Ramos (cell line): ENCODE data around the gene RLBP1.

Experiments
- in situ Hi-C: fragments of 300-500 bp; cut with MboI; formaldehyde crosslinking; loops from one replicate; pipeline ENCODE4 v1.14.3; 2022; ENCODE audit warnings: low sequenced_read_pairs; ENCODE audit not compliant: unreplicated experiment

The RLBP1 gene

DNA sequence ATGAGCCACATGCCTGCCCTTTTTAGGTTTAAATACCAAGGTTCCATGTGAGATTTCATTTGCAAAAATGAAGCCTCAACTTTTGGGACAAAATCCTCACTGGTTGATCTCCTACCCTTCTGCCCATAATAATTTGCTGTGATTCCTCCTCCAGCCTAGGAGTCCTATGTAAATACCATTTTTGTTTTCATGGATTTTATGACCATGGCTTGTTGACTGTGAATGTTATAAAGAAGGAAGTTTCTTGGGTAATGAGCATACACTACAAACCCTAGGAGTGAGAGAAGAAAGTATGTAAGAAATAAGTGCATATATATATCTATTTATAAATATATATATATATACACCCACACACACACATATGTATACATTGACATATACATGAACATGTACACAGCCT lies 13.1 kb downstream of the RLBP1 start:
- in situ Hi-C loops, result no loop called here

DNA sequence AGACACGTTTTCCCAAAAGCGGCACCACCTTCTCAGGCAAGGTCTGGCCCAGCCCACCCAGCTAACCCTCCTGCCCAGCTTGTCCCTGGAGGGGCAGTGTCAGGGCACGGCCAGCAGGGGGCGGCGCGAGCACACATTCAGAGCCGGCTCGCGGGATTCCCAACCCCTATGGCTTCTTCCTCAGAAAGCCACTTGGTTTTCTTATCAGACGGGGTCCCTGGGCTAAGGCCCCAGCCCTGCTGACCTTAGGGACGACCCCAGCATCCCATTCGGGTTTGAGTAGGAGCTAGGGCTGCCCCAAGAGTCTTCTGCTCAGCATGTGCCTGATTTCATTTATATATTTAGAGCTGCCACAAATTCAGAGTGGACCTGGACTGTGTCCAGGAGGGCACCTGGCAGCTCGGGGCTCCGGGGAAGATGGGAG lies 14.5 kb downstream of the RLBP1 start:
- in situ Hi-C loops, result no loop called here

DNA sequence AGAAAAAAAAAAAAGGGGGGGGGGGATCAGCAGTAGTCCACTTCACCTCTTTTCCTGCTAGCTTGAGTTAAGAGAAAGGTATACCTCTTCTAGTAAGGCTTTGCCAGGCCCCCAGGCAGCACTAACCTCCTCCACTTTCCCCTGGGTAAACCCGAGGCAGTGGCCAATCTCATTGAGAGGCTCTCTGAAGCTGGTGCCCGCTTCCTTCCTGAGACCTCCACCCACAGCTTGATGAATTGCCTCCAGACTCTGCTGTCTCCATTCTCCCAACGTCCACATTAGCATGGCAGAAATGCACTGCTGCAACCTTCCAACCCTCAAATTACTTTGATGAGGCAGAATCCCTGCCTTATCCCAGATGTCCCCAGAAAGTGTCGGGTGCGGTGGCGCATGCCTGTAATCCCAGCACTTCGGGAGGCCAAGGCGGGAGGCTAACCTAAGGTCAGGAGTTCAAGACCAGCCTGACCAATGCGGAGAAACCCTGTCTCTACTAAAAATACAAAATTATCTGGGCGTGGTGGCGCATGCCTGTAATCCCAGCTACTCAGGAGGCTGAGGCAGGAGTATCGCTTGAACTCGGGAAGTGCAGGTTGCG lies 15.3 kb downstream of the RLBP1 start:
- in situ Hi-C loops, result no loop called here

DNA sequence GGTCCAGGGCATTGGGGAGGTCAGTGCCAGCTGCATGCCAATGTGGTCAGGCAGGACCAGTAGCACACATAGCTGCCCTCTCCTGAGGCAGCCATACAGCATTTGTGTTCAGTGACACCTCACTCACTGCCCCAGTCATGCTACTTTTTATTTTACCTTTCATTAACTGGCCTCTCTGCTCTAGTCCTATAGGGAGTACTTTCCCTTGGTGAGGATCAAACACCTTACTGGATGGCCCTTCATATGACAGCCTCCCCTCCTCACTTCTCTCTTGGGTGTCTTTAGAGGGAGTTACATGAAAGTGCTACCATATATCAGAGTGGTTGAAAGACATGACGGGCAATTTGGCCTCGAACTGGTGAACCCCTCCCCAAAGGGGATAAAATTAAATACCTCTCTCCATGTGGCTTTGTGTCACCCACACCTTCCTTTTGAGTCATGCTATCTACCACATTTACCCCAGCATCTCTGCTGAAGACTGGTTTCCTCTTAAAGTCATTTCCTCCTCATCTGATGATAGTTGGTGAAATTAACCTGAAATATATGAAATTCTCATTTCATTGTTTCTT lies 17.6 kb downstream of the RLBP1 start:
- in situ Hi-C loops, result no loop called here

DNA sequence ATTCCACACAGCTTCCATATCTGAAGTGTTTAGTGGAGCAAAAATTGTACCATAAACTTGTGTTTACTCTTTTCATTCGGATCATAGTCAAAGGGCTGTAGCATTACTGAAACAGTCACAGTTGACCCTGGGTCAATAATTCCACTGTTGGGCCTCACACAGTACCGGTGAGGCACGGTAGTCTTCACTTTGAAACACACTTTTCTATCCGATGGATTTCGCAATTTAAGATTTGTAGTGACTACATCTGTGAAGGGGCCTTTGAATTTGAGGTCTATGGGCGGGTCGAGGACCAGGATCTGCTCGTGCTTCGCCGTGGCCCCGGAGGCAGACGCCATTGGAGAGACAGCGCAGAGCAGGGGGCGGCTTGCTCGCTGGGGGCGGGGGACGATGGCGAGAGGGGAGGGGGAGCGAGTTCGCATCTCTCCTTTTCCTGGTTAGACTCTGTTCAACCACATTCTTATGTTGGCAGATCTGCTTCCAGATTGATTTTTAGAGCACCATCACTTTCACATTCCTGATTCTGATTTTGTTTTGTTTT lies 19.8 kb downstream of the RLBP1 start:
- in situ Hi-C loops, result no loop called here

DNA sequence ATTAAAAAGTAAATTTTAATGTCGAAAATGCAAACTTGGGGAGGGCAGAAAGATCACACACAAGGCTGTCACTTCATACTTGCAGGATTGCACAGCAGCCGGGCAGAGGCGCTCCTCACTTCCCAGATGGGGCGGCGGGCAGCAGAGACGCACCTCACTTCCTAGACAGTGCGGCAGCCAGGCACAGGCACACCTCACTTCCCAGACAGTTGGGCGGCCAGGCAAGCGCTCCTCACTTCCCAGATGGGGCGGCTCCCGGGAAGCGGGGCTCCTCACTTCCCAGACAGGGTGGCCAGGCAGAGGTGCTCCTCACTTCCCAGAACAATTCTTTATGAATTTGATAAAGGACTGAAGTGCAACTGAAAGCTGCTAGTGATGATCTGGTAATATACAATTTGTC lies 21.2 kb downstream of the RLBP1 start:
- in situ Hi-C loops, result no loop called here

DNA sequence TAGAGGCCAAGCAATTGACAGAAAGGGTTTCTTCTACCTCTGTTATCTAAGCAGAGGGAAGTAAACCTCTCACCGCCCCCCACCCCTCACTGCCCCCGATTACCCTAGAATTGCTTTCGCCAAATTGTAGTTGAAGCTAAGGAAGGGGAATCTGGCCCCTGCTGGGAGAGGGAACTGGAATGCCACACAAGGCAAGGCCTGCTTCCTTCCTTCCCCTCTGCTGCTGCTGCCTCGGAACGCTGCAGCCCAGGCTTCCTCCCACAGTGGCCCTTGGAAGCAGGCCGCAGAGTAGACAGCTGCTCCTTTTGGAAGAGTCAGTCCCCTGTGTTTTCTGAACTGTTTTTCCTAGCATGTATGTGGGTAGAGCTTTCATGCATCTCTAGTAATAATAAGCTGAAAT lies 21.6 kb downstream of the RLBP1 start:
- in situ Hi-C loops, result no loop called here

DNA sequence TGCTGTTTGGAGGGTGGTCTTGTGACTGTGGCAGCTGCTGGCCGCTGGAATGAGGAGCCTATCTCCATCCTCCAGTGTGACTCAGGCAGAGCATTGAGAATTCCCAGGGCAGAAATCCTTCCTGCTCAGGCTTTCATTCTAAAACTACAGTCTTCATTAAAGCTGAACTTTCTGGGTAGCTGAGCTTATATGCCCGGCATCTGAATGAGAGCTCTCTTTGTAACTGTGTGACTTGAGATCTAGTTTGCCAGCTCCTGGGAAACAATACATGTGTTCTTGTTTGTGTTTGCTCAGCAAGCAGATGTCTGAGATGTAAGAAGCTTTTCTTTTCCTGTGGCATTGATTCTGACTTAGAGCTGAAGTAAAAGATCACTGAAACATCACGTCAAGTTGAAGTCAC lies 22.4 kb downstream of the RLBP1 start:
- in situ Hi-C loops, result no loop called here

DNA sequence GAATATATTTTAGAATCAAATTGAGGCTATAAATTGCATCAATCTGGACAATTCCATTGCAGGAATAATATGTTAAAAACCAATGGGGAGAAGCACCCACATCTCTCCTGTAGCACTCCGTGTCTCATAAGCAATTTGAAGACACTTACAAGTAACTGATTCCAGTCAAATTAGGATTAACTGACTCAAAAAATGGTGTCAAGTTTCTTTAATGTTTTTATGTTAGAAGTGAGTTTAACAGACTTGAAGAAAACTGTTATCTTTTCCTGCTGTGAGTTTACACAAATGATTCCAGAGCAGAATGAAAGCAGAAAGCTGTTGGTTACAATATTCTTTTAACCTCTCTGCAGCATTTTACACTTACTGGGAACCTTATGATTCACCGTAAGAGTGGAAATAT lies 23.2 kb downstream of the RLBP1 start:
- in situ Hi-C loops, result no loop called here

DNA sequence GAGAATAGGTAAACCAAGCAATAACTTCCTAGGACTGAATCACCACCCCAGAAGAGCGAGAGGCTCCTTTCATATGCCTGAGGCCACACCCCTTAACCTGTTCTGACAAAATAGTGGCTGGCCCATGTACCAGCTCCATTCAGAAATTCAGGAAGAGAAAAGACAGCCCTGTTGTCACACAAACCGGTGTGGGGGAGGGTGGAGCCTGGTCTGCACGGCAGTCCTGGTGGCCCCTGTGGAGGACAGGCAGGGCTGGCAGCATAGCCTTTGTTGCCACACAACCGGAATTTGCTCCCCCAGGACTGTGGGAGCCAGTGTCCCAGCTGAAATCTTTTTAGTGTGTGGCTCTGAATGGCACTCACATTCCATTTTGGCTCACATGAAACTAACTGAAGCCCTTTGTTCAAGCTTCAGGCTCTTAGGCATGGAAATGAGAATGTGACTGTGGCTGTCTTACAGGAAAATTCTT lies 23.8 kb downstream of the RLBP1 start:
- in situ Hi-C loops, result no loop called here

DNA sequence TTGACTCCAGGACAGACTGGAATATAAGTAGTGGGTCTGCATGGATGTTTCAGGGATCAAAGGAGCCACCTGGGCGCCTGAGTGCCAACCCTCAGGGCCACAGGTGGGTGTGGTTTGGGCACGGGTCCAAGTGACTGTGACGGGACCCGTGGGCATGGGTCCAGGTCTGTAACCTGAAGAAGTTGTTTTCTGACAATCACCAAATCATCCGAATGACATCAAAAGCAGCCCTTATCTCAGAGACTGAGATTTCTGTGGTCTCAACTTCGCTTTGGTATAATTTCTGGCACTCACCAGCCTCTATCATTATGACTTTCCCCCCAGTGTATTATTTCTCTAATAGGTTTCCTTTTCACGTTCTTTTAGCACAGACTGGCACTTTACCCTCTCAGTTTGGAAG lies 24.4 kb downstream of the RLBP1 start:
- in situ Hi-C loops, result no loop called here

DNA sequence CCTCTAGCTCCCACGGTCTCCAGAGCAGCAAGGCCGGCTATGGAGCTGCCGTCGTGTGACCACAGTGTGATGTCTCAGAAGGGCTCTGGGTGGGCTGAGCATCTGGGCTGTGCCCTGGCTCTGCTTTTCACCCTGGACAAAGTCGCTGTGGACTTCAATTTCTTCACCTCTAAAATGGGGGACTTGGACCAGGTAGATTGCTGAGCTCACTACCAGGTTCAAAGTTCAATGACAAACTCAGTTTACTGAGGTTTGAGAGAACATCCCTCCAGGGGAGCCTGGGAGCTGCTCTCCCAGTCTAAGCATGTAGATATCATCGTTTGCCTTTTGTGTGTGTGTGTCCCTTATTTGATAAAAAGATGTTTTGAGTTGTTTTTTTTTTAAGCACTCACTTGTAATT lies 25.1 kb downstream of the RLBP1 start:
- in situ Hi-C loops, result no loop called here

DNA sequence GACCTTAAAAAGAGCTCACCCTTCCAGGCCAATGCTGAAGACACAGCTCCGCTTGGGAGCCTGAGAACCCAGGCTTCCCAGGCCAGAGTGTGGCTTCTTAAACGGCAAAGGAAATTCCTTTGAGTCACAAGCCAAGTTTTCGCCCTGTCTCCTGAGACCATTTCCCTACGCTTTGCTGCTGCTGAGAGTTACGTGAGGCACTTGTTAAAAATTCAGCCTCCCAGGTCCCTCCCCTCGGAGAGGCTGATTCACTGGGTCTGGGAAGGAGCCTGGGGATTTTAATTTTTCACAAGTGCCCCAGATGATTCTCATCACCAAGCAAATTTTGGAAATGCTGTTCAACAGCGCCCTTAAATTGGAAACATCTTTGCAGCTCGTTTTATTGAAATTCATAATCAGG lies 25.5 kb downstream of the RLBP1 start:
- in situ Hi-C loops, result no loop called here

DNA sequence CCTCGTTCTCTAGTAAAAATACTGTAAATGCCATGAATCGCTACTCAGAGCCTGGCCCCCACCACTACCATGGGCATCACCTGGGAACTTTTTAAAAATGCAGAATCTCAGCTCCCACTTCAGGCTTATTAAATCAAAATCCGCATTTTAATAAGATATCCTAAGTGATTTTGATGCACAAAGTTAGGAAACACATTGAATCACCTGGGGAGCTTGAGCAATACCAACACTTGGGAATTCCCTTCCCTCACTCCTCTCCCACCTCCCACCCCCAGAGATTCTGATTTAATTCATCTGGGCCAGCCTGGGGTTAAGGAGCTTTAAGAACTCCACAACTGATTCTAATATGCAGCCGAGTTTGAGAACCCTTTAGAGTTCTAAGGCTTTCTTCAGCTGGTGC lies 26.8 kb downstream of the RLBP1 start:
- in situ Hi-C loops, result no loop called here

DNA sequence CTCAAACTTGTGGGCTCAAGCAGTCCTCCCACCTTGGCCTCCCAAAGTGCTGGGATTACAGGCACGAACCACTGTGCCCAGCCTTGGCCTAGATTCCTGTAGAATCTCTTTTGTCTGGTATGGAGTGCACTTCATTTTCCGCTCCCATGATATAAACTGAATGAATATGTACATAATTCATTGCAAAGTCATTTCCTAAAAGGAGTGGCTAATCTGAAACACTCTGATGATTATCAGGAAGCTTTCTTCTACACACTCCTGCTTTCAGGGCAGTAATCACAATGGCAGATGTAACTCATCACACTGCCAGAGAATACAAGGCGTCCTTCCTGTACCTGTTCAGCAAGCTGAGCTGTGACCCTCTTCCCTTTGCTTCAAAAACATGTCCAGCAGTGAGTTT lies 28.6 kb downstream of the RLBP1 start:
- in situ Hi-C loops, result no loop called here

DNA sequence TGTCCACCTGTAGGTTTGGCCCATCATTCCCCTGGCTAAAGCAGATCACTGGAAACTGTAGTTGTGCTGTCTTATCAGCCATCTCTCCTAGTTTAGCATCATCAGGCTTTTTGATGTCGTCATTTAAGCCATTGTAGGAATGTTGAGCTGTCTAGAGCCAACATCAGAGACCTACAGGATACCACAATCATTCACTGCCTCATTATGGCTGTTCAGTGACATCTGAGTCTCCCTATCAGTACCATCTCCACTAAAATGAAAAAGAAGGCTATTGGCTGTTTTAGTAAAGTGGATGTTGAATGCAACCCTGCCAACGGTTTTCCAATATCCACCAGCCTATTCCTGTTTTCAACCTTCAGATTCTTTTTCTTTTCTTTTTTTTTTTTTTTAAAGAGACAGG lies 29.2 kb downstream of the RLBP1 start:
- in situ Hi-C loops, result no loop called here

DNA sequence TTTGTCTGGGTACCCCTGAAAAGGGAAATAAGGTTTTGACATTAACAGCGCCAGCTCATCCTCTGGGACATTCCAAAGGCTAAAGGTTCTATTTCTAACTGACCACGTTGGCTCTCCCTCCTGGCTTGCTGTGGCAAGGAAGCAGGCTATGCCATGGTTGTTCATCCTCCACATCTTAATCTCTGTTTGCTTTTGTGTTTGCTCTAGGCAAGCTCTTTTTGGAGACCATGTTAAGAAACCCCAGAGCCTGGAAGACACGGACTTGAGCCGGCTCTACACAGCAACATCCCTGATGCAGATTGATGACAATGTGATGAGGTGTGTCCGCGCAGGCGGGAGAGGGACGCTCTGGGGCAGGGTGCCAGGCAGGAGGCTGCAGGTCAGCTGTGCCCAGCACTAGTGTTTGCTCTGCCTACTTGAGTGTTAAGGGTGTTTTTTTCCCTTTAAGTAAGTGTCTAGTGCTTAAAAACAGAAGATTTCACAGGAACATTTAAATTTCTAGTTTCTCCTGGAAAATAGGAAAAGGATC lies 33.3 kb downstream of the RLBP1 start:
- in situ Hi-C loops, result no loop called here

DNA sequence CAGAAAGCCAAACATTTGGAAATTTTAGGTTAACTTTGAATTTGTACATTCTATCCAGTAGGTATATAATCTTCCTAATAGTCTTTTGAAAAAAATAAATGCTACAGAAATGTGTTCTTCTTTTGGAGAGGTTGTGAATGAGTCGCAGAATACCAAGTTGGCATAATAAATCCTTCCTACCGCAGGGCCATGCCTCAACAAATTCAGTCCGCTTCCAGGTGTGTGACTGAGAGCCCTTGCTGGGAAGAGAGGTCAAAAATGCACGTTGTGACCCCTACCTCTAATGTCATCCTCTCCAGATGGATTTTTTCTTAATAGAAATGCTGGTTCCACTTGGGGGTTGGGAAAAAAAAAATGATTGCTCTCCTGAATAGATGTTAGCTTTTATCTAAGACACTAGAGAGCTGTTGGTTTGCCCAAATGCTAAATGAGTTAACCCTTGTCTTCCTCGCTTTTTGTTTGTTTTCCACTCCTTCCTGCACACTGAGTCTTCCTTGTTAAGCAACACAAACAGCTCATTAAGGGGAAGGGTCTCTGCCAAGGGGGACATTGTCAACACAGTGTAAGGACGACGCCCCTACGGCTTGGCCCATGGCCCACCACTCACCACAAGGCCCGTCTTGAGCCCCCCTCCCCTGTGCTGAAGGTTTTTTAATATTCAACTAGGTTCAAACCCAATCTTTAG lies 33.9 kb downstream of the RLBP1 start:
- in situ Hi-C loops, result no loop called here

DNA sequence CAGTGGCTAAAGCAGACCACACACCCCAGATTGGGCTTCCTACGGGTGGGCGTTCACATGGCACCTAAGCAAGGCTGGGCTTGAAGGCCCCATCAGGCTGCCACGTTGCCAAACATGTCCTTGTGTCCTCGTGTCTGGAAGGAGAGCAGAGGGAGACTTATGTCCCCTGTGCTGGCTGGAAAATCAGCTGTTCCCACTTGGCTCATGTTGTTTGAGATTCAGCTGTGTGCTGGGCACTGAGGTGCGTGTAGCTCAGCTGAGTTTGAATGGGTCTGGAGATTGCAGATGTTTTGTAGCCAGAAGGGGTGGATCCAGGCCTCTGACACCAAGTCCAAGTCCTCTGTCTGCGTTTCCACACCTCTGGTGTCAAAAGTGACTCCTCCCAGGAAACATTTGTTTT lies 34.6 kb downstream of the RLBP1 start:
- in situ Hi-C loops, result no loop called here

DNA sequence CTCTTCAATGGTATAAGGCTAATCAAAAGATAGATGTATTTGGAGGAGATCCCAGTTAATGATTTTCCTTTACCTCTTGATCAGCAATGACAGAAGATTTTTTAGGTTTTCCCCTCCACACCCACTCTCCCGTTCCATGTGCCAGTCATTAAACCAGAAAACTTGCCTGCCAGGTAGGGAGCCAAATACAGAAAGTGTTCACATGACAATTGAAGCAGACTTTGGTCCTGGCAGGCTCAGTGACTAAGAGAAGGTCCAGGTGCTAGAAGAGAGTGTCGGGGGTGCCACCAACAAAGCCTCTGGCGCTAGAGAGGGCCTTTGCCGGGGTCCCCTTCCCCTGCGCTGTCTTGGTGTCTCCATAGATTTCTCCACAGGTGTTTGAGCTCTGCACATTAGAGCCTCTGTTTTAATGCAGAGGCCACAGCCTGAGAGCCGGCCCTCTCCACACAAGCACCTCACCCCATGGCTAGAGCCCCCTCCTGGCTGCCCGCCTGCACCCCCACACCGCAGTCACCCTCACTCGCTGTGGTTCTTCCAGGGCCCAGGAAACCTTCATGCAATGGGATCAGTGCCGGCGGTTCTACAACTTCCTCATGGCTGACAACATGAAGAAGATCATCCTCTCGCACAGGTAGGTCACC lies 36.4 kb downstream of the RLBP1 start:
- in situ Hi-C loops, result no loop called here

DNA sequence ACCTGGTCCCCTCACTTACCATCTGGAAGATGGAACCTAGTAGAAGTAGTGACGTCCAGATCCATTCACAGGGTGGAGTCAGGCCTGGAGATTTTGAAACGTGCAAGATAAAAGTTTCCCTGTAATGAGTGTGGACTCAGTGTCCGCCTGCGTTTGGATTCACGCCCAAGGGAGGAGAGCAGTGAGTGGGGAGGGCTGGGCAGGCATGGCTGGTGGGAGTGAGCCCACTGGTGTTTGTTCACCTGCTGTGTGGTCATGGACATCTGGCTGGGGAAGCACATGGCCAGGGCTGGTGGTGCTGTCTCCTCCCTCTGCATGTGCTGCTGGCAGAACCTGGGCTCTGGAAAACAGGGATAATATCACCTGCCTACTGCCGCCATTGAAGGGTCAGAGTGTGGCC lies 37.0 kb downstream of the RLBP1 start:
- in situ Hi-C loops, result no loop called here
